B cell (primary cell): Measurements from ENCODE around the gene LCE2C. TPM values are rescaled to one million over a fixed set of nuclear protein-coding genes. Genes with fewer than 3 reads are reported as not detected.

Source experiments
- ATAC-seq: fragments of 200-7000 bp; cut with Tn5 transposase; one replicate; pipeline ENCODE4 v1.10.0; 2021; ENCODE audit warnings: low read depth, mild to moderate bottlenecking, moderate number of reproducible peaks, moderate library complexity
- CTCF ChIA-PET: fragments of 350-600 bp; sonication (Branson Sonifier 250); formaldehyde crosslinking; loops from one replicate; lab custom pipeline; 2021; ENCODE audit warnings: antibody characterized with exemption, inconsistent platforms; lab: Charles Lee
- POLR2A ChIA-PET: fragments of 350-600 bp; sonication (Branson Sonifier 250); formaldehyde crosslinking; loops from one replicate; lab custom pipeline; 2021; ENCODE audit warnings: antibody characterized with exemption; lab: Charles Lee
- DNase-seq: peaks from one replicate; pipeline ENCODE4 v3.0.0; 2013
- H2AFZ ChIP-seq: 2 replicates; pipeline ENCODE4 v1.6.1; 2012; ENCODE audit warnings: mild to moderate bottlenecking, low read depth, low read length; ENCODE audit not compliant: insufficient read depth, poor library complexity, severe bottlenecking
- H3K27ac ChIP-seq, 2 donors: 1 replicate in 1 of 2; 2 replicates in 1 of 2; pipeline ENCODE4 v1.5.1; 2012 to 2013; ENCODE audit warnings: low read length in 2 of 2, mild to moderate bottlenecking in 2 of 2, moderate library complexity in 1 of 2
- H3K27me3 ChIP-seq, 4 experiments: fragments of 200-600 bp in 1 of 4; sonication (generic) in 1 of 4; replicated peaks in 1 of 4; 1 replicate in 2 of 4; 2 replicates in 2 of 4; pipeline versions ENCODE4 v1.6.1 to v1.7.0; 2013 to 2016; ENCODE audit warnings: low read length in 3 of 4, mild to moderate bottlenecking in 2 of 4, mixed read lengths in 1 of 4, moderate library complexity in 1 of 4; ENCODE audit not compliant: insufficient read depth in 4 of 4, control insufficient read depth in 3 of 4; ENCODE audit errors: control extremely low read depth in 1 of 4
- H3K36me3 ChIP-seq, 2 experiments: replicated peaks in 1 of 2; 1 replicate in 1 of 2; 2 replicates in 1 of 2; pipeline versions ENCODE4 v1.6.1 to v1.7.1; 2013; ENCODE audit warnings: low read length in 1 of 2; ENCODE audit not compliant: insufficient read depth in 2 of 2, control insufficient read depth in 1 of 2; ENCODE audit errors: control extremely low read depth in 1 of 2, extremely low read depth in 1 of 2
- H3K4me1 ChIP-seq, 2 donors: fragments of 200-600 bp in 1 of 2; sonication (generic) in 1 of 2; 1 replicate in 1 of 2; 2 replicates in 1 of 2; pipeline versions ENCODE4 v1.5.1 to v1.6.1; 2013 to 2017; ENCODE audit warnings: low read length in 2 of 2; ENCODE audit not compliant: control insufficient read depth in 2 of 2, insufficient read depth in 2 of 2
- H3K4me2 ChIP-seq: replicated peaks from 2 replicates; pipeline ENCODE3; 2012; ENCODE audit warnings: mild to moderate bottlenecking, low read depth, low read length; ENCODE audit not compliant: poor library complexity, severe bottlenecking
- H3K4me3 ChIP-seq, 5 experiments: fragments of 200-600 bp in 1 of 5; sonication (generic) in 1 of 5; 1 replicate in 3 of 5; 2 replicates in 2 of 5; pipeline versions ENCODE4 v1.5.1 to v1.7.0; 2011 to 2016; ENCODE audit warnings: low read length in 4 of 5, mild to moderate bottlenecking in 4 of 5, low read depth in 2 of 5, control low read depth in 1 of 5, moderate library complexity in 1 of 5; ENCODE audit not compliant: insufficient read depth in 1 of 5; ENCODE audit errors: control extremely low read depth in 1 of 5, extremely low read depth in 1 of 5
- H3K79me2 ChIP-seq: fragments of 200-600 bp; sonication (generic); one replicate; pipeline ENCODE4 v1.6.0; 2016; ENCODE audit warnings: low read length; ENCODE audit not compliant: control insufficient read depth, insufficient read depth
- H3K9ac ChIP-seq: fragments of 200-600 bp; sonication (generic); 2 replicates; pipeline ENCODE4 v1.6.1; 2017; ENCODE audit warnings: mild to moderate bottlenecking, low read length, moderate library complexity
- H3K9me3 ChIP-seq, 3 donors: one replicate each; pipeline versions ENCODE4 v1.6.1 to v1.7.1; 2013; ENCODE audit warnings: low read length in 2 of 3; ENCODE audit not compliant: control insufficient read depth in 2 of 3, insufficient read depth in 1 of 3; ENCODE audit errors: control extremely low read depth in 1 of 3
- H4K20me1 ChIP-seq: 2 replicates; pipeline ENCODE4 v1.6.0; 2012; ENCODE audit warnings: mild to moderate bottlenecking, low read length; ENCODE audit not compliant: insufficient read depth, control insufficient read depth, poor library complexity, severe bottlenecking
- H3K27ac Mint-ChIP-seq: one replicate; pipeline ENCODE4 v1.8.0; 2021; ENCODE audit warnings: mixed read lengths
- H3K27me3 Mint-ChIP-seq: one replicate; pipeline ENCODE4 v1.8.0; 2021; ENCODE audit warnings: mixed read lengths
- H3K4me1 Mint-ChIP-seq: one replicate; pipeline ENCODE4 v1.8.0; 2021; ENCODE audit warnings: mixed read lengths
- H3K4me3 Mint-ChIP-seq: one replicate; pipeline ENCODE4 v1.8.0; 2021; ENCODE audit warnings: mixed read lengths
- H3K9me3 Mint-ChIP-seq: one replicate; pipeline ENCODE4 v1.8.0; 2022; ENCODE audit warnings: mixed read lengths; ENCODE audit not compliant: insufficient read depth
- CTCF ChIP-seq: fragments of 200-600 bp; IDR thresholded peaks from one replicate; pipeline ENCODE4 v1.8.0; 2022; ENCODE audit warnings: antibody characterized with exemption, mild to moderate bottlenecking
- EZH2 ChIP-seq: IDR thresholded peaks from 2 replicates; pipeline ENCODE4 v1.6.1; 2012; ENCODE audit warnings: borderline replicate concordance, low read depth, mild to moderate bottlenecking, moderate library complexity, low read length; ENCODE audit not compliant: insufficient read depth, poor library complexity, severe bottlenecking
- WGBS: methylation state at CpG from one replicate; pipeline ENCODE4 v1.1.5; 2013; ENCODE audit warnings: missing lambda C conversion rate; ENCODE audit not compliant: insufficient coverage; 5-methylcytosine and 5-hydroxymethylcytosine counted together
- intact Hi-C: fragments of 100-400 bp; cut with micrococcal nuclease; formaldehyde crosslinking; loops from one replicate; pipeline ENCODE4 v1.10.0; 2022
- polyA plus RNA-seq: library from polyadenylated mRNA; depleted of rRNA; stranded (reverse); fragments of >200 nt; gene quantifications from 2 replicates; pipeline ENCODE4 v1.2.3, GENCODE V29; 2012
- total RNA-seq, 2 donors: library from RNA; stranded (reverse); fragments of 120-200 nt in 1 of 2; gene quantifications; 1 replicate in 1 of 2; 2 replicates in 1 of 2; pipeline versions ENCODE4 v1.2.3 to v1.2.4, GENCODE V29; 2013 to 2022

LCE2C gene
- total and polyA plus RNA-seq, 2 donors (not counting 1 experiment from before 2014, with no cell fraction given) = not detected

DNA sequence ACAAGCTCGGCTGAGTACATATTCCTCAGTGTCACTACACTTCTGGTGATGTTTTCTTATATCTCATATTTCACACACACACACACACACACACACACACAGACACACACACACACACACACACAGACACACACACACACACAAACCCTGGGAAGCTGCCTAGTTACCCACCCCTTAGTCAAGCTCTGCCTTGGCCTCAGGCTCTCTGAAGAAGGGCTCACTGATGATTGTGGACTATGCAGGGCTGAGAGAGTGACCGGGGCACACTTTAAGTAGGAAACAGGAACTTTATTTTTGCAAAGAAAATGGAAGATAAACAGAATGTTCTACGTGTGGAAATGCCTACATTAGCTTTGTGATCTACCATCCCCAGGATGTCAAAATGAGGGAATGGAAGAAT lies 31.1 kb upstream of the LCE2C start:
- CTCF ChIA-PET = interaction anchor here (0.8 kb wide), 1 partner anchor 8 kb away, joined by 3 read pairs; no protein-coding TSS in a partner anchor

GRCh38 chr1:152645146-152645545 lies 29.9 kb upstream of the LCE2C start:
- Histone ChIP-seq H3K27me3 (peaks cover 0 to 6% (median 1%) of the 10 kb centered on the region in 4 experiments), H3K4me2 (no peak overlapping the region), H3K9me3 (no peaks in the 10 kb centered on the region), H2AFZ (no peak overlapping the region), H3K9ac (no peak overlapping the region), H4K20me1 (no peaks in the 10 kb centered on the region), H3K27ac (no peak overlapping the region), H3K36me3 (no peaks in the 10 kb centered on the region), H3K4me1 (no peaks in the 10 kb centered on the region), H3K4me3 (no peak overlapping the region), H3K79me2 (no peaks in the 10 kb centered on the region)
- ChIA-PET CTCF (no interaction called here), POLR2A (no interaction called here)
- H3K4me1 Mint-ChIP-seq = no peaks in the 10 kb centered on the region
- WGBS = 100% methylated on average over 1 of the region's 3 CpGs
- no peaks in the 10 kb centered on the region for H3K9me3 Mint-ChIP-seq
- H3K27ac Mint-ChIP-seq = no peak overlapping the region
- DNase-seq = no peak
- intact Hi-C loops = no loop called here
- peaks cover 37% of the 10 kb centered on the region for H3K27me3 Mint-ChIP-seq
- H3K4me3 Mint-ChIP-seq = no peak overlapping the region
- TF ChIP-seq EZH2 (no peak), CTCF (no peak)
- no peak for ATAC-seq

More for the DNA sequence above, 31.1 kb upstream of the LCE2C start:
- Mint-ChIP-seq H3K27me3 (peaks cover 33% of the 10 kb centered on the region), H3K9me3 (no peaks in the 10 kb centered on the region), H3K4me3 (no peak overlapping the region), H3K27ac (no peak overlapping the region), H3K4me1 (no peaks in the 10 kb centered on the region)
- POLR2A ChIA-PET = no interaction called here
- H3K27me3 ChIP-seq = peaks cover 0 to 3% (median 1%) of the 10 kb centered on the region in 4 experiments
- WGBS = 53% methylated on average over 3 of the region's 3 CpGs
- no peaks in the 10 kb centered on the region for H3K79me2 ChIP-seq
- H3K36me3 ChIP-seq = no peaks in the 10 kb centered on the region
- no peak for DNase-seq
- no peak overlapping the region for H3K4me3 ChIP-seq
- no peak overlapping the region for H3K9ac ChIP-seq
- H2AFZ ChIP-seq = no peak overlapping the region
- no peaks in the 10 kb centered on the region for H3K9me3 ChIP-seq
- intact Hi-C loops = no loop called here
- no peak overlapping the region for H3K4me2 ChIP-seq
- H4K20me1 ChIP-seq = no peaks in the 10 kb centered on the region
- ATAC-seq = no peak
- TF ChIP-seq CTCF (no peak), EZH2 (no peak)
- H3K4me1 ChIP-seq = no peaks in the 10 kb centered on the region
- no peak overlapping the region for H3K27ac ChIP-seq
